GM21381 (cell line): ENCODE data around the gene AGGF1.
"Not testable (repeated sequence)": the region's sequence is repeated elsewhere in the genome, so short reads cannot be mapped to it uniquely, and the experiment has no call there.

Experiments
- ATAC-seq: cut with Tn5 transposase; IDR thresholded peaks from one replicate; pipeline ENCODE4 v1.9.1; 2021; ENCODE audit warnings: mild to moderate bottlenecking, moderate library complexity; ENCODE audit not compliant: unreplicated experiment

AGGF1 gene

DNA sequence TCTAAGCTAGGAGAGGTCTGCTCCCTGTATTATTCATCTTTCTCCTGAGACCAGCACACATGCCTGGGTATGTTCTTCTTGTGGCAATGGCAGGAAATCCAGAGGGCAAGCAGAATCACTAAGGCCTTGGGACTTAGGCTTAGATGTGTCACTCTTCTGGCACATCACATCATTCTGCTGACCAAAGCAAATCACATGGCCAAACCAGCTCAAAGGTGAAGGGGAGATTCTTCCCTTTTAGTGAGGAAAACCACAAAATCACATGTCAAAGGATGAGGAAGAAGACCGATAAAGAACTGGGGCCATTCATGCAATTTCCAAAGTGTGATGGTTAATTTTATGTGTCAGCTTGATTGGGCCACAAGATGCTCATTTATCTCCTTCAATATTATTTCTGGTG, 5.7 kb upstream of the AGGF1 start:
- no peak for ATAC-seq

DNA sequence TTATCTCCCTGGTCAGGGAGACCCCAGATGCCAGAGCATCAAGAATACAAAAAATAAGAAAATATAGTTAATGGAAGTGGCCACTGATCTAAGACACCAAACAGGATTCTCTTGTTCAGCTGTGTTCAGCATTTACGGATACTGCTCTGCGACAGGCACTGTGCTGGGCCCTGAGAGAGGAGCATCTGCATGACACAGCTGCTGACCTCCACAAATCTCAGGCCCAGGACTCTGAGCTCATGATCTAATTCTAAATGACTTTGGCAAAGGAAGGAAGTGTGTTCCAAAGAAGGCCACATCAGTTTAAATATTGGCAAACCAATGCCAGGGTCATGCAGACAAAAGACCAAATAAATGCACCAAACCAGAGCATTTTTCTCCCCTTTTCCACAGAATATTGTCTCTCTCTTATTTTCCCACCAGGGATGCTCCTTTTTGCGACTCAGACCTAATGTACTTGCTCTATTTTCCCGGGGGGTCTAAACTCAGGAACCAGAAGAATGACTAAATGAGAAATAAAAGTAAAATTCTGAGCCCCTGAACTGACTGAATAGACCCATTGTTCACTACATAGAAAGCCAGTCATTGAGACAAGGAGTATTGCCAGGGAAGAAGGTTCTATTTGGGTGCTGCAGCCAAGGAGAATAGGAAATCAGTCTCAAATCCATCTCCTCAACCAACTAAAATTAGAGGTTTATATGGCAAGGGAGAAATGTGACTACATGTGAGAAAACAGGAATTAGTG, 1.4 kb upstream of the AGGF1 start:
- ATAC-seq = no peak

DNA sequence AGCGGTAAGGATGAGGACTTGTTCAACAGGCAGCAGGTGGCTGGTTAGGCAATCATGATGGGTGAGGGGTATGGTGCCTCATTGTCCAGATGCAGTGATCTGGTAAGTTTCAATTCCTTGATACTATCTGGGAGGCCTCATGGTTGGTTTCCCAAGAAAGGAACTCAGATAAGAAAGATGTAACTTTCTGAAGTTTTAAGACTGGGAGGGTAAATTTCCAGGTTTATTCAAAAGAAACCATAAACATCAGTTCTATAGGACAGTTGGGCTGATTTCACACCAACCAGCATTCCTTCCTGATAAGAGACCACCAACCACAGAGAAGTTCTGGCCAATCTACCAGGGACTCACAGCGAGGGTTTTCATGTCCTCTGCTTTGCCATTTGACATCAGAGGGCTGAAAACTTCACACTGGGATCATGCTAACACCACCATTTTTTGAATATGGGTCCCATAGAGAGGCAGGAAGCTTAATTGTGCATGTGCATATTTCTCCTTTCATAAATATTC, 773 bp upstream of the AGGF1 start:
- no peak for ATAC-seq

DNA sequence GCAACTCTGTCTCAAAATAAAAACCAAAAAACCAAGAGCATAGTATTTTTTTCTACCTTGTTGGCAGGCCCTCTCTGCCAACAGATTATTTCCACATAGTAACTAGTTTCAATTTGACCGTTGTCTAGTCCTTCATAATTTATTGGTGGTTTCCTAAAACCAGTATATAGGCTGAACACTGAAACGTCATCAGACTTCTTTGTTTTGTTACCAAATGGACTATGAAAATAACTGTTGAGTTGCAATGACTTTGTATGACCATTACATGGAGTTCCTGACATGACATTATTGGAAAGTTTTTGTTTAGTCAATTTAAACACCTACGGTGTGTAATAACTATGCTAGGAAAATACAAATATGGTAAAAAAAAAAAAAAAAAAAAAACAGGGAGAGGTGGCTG, 1.7 kb downstream of the AGGF1 start:
- no peak for ATAC-seq

DNA sequence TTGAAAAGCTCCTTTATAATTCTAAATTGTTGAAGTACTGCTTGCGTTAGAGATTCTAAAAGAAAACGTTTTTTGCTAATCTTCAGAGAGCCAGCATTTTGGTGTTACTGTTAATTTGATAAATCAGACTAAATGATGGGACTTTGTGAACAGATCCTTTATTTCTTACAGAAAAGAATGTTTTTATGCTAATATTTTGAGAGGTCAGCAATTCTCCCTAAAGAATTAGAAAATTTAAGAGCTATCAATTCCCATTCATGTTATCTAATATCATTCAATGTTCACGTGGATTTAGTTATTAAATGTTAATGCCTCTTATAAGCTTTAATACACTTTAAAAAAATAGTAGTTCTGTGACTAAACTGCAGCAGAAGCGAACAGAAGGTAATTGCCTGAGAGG, 2.4 kb downstream of the AGGF1 start:
- ATAC-seq = no peak

DNA sequence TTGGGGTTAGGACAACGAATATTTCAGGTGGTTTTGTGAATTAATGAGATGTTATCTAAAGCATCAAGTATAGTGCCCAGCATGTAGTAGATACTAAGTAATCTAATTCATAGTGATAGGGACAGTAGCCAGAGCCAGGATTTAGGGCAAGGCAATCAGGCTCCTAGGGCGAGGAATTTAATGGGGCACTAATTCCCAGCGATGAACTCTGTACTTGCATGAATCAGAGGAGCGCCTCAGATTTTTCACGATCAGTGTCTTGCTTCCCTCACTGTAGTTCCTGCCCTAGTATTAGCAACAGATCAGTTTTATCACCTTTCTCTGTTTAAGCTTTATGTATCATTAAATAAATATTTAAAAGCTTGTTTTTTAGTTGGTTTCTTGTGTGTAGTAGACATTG, 3.1 kb downstream of the AGGF1 start:
- ATAC-seq = no peak

DNA sequence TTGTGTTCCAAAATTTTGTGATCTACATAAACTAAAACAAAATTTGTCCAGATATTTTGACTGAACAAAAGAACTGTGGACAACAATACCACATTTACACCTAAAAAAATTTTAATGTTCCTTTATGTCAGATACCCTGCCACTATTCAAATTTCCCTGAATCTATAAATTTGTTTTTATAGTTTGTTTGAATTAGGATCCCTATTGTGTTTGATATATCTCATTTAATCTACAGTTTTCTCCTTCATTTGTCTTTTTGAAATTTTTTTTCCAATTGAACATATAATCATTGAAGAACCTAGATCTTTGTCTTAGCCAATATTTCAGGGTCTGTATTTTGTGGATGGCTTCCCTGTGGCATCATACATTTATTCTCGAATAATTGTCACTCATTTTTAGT, 5.7 kb downstream of the AGGF1 start:
- no peak for ATAC-seq

DNA sequence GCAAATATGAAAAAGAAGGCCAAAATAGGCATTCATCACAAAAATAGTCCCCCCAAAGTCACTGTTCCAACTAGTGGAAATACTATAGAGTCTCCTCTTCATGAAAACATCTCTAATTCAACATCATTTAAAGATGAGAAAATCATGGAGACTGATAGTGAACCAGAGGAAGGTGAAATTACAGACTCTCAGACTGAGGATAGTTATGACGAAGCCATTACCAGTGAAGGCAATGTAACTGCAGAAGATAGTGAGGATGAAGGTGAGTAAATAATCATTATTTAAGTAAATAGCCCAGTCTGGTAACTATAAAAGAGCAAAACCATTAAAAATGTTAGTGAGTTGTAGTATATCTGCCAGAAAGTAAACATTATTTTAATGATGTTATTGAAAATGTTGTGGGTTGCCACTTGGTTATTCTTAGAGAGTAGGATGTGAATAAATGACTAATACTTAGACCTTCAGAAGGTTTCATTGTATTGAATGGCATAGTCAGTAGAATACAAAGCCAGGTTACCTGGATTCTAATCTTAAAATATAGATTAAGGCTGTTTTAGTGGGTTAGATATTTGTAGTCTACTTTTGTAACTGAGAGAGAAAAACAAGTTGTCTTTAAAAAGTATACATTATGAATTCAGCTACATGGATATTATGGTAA, 16.3 kb downstream of the AGGF1 start:
- no peak for ATAC-seq

DNA sequence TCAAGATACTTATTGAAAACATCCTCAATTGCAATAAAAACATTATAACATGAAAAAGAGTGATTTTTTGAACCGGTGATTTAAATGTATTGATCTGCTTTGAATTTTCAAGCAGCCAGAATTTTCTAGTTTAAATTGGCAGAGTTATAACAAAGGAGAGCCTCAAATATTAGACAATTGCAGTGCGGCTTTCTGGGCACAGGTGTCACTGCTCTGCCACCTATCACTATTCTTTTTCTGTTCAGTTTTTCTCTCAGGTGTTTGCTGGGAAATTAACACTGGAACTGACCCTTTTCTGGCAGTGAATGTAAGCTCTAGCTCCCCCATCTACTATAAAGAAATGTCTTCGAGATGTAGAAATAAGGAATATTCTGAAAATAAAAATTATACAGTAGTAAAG, 33.8 kb downstream of the AGGF1 start:
- no peak for ATAC-seq

DNA sequence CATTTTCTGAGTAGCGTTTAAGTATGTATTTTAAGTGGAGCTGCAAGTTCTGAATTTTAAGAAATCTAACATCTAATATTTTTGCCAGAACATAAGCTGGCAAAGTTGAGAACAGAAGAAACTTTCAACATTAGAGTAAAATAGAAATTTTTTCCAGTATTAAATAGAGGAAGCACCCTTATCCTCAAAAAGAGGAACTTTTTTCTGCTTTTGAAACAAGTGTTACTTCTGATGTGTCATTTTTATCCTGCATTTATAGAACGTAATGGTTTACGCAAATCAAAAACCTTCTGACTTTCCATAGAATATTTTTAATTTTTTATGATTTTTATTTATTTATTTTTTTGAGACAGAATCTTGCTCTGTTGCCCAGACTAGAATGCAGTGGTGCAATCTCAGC, 35.1 kb downstream of the AGGF1 start:
- no peak for ATAC-seq

DNA sequence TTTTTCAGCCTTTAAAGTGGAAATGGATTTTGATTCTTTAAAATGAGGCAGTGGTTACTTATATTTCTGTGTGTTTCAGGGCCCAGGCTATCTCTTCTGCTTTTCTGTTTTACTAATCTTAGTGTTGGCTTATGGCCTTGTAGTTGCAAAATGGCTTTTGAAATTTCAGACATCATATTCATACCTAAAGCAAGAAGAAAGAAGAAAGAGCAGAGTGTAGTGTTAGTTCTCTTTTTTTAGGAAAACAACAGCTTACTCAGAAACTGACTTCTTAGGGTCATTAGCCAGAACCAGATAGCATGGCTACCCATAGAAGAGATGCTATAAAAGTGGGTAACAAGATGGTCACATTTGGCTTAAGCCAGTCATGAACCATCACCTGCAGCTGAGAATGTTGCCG, 36.0 kb downstream of the AGGF1 start:
- ATAC-seq = peak; percentile 25

DNA sequence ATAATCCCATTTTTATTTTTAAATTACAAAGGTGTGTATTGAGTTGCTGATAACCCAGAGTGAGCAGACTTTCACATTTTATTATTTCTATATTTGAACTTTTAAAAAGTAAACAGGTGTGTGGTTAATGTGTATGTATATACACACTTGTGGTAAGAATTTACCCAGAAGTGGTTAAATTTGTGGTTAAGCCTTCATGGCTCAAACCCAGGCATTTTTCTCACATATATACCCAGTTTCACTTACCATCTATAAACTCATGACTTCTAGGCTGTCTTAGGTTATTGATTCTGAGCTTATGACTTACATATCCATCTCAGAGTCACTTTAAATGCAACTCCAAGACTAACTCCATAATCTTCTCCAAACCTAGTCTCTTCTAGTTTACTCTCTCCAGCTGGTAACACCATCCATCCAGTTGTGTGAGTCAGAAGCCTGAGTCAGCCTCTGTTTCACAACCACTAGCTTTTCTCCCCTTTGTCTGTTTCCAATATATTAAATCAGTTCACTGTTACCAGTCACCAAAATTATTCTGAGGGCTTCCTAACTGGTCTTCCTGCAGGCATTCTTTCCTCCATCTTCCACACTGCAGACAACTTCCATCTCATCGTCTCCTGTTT, 36.7 kb downstream of the AGGF1 start:
- ATAC-seq = peak; percentile 80

DNA sequence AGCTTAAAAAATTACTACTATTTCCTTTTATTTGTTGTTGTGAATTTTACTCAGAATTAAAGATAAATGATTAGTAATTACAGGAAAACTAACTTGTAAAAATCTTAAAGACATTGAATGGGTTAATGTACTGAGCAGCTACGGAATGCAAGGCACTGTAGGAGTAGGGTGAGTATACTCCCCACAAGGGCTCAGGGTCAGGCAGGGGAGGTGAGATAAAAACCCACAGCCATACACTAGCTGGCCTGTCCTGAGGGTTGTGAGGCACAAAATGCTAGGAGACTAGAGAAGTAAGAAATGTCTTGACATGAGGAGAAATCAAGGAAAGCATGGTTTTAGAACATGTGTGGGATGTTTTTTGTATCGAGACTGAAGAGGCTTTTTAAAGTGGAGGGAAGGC, 43.5 kb downstream of the AGGF1 start:
- ATAC-seq = no peak

DNA sequence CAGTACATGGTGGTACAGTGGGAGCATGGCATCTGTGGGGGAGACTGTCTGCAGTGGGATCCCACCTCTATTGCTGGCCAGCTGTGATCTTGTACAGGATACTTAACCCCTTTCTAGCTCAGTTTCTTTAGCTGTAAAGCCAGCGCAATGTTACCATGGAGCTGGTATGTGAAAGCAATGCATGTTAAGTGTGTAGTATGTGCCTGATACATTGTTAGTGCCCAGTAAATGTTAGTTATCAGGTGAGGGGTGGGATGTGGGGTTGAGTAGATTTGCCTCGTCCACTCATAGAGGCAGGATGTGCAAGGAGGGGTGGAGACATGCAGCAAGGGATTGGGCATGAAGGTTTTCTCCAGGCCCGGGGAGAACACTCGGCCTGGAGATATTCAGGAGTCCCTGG, 44.5 kb downstream of the AGGF1 start:
- no peak for ATAC-seq

DNA sequence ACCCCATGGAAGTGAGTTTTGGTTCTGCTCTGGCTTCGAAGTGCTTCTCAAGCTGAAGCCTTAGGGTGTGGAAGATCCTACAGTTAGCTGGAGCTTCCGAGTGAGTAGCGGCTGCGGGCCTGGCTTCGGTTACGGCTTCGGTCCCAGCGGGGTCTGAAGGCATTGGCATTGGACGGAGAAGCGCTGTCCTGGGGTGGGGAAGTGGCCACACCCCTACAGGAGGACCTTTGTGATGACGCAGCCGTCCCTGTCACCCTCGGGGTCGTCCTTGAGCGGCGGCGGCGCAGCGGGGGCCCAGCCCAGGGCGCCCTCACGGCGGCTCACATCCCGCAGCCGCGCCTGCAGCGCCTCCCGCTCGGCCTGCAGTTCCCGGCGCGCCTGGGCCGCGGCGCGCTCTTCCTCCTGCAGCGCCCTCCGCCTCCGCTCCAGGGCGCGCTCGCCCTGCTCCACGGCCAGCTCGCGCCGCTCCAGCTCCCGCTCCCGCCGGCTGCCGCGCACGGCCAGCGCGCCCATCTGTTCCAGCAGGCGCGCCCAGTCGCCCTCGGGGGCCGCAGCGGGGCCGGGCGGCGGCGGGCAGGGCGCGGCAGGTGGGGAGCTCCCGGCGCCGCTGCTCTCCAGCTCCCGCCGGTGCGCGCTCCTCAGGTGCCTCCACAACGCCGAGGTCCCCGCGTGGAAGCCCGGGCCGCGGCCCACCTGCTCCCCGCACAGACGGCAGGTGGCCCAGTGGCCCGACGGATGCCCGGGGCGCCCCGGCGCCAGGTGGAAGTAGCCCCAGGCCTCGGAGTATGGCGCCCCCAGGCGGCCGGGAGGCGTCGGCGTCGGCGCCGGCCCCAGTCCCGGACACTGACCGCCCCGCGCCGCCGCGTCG, 47.0 kb downstream of the AGGF1 start:
- ATAC-seq = peak; percentile 86

DNA sequence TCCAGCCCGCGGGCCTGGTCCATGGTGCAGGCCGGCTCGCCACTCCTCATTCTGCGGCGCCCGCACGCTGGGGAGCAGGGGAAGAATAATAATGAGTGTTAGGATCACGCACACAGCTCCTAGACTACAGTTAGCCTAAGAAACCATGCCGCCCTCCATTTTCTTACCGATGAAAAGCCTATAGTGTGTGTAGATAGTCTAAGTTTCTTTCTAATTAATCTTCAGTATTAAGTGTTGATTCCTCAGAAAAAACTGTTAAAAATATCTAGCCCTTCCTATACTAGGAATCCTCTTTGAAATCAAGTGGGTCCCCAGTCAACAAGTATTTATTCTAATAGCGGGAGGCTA, 47.6 kb downstream of the AGGF1 start:
- no peak for ATAC-seq

DNA sequence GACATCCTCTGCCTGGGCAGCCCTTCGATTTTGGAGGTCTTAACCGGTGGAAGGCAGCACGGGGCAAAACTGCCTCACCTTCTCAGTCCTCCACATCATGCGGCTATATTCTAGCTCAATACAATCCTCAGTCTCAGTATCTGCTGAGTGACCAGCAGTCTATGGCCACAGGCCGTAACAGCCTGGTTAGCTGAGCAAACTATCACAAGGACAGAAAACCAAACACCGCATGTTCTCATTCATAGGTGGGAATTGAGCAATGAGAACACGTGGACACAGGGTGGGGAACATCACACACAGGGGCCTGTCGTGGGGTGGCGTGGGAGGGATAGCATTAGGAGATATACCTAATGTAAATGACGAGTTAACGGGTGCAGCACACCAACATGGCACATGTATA, 50.3 kb downstream of the AGGF1 start:
- not testable (repeated sequence) for ATAC-seq

DNA sequence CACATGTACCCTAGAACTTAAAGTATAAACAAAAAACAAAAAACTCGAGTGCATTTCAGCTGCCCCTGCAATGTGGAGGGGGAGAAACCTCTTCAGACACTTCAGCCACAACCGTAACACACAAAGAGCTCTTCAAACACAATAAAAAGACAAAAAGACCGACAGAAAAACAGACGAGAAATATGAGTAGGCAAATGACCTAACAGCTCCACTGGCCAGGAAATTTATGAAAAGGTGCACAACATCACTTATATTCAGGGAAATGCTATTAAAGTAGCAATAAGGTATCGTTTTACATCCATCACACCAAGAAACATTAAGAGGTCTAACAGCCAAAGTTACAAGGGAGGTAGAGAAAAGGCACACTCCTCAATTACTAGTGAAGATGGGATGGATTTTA, 50.7 kb downstream of the AGGF1 start:
- no peak for ATAC-seq

DNA sequence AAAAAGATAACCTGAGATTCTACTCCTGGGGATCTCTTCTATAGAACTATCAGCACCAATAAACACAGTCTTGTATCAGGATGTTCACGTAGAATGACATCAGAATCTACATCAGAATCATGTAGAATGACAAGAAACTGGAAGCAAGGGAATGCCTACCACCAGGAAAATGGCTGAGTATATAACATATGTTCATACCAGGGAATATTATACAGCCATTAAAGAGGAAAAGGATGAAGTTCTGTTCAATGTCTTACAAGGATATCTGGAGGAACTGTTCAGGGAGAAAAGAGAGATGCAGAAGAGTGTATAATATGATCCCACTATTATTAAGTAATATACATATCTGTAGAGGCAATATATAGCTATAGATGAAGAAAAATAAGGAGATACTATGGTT, 52.1 kb downstream of the AGGF1 start:
- ATAC-seq = no peak

DNA sequence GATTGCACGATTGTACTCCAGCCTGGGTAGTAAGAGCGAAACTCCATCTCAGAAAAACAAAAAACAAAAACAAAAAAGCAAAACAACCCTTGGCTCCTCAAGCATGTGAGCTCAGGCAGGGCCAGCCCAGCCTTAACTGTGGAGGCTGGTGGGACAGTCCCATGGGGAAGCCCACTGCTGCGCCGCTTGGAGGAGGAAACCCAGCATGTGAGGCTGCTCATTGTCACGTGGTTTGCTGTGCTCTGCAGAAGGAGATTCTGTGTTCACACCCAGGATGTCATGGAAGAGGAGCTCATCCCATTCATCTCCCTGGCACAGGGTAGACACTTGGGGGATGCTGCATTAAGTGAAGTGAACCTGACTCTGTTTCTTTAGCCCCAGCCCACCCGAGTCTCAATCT, 52.9 kb downstream of the AGGF1 start:
- no peak for ATAC-seq

DNA sequence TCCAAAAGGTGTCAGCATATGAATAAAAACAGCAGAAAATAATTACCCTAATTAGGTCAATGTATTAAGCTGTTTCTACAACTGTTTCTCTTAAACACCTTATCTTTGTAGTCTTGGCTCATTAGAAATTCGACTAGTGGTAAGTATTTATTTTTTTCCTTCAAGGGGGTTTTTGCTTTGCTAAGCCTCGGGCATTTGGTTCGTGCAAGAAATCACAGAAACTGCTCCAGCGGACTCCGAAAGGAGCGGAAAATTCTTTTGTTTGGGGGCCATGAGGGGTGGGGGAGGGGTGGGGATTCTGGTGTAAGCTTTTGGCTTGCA, 56.1 kb downstream of the AGGF1 start:
- ATAC-seq = no peak
